Activated T-helper 9 cell treated with anti-CD3 and anti-CD28 coated beads, Interleukin-2, amount 50 U/mL, for 16 hours (primary cell): ENCODE data around the gene BRSK1.
A peak's percentile ranks its signal among the peaks of the same experiment; 100 is the strongest.

Source experiments
- DNase-seq: peaks from one replicate; pipeline ENCODE4 v3.0.0-alpha.2; 2020; ENCODE audit warnings: low read depth

The BRSK1 gene

DNA sequence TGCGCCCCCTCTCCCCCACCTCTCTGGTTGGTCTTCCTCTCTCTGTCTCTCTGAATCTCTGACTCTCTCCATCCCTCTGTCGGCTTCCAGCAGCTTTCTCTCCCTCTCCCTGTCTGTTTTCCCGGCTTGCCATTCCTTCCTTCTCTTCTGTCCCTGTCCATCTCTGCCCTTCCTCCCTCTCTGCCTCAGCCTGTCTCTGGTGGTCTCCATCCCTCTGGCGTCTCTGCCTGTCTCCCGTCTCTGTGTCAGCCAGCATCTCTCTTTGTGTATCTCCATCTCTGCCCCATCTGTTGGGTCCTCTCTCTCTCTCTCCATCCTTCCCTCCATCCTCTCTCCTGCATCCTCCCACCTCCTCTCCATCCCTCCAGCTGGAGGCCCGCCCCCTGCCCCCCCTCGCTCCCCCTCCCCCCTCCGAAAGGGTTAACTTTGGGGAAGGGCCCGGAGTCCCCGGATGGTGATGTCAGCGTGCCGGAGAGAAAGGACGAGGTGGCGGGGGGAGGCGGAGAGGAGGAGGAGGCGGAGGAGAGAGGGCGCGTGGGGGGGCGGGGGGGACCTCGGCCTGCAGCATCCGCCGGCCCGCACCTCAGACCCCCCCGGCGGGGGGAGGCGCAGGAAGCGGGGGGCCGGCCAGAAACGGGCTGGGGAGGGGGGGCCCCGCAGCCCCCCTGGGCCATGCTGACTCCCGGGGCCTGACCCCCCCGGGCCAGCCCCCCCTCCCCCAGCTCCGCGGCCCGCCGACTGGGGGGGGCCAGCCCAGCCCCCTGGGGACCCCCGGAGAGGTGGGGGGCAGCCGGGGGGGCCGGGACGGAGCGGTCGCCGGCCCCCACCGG lies at the start of gene BRSK1:
Gene BRSK1 (plus strand): TSS at position 450 of the 830 bp plus-strand sequence. CDS start 446 bp downstream, outside the sequence.
- peak; percentile 26 for DNase-seq

DNA sequence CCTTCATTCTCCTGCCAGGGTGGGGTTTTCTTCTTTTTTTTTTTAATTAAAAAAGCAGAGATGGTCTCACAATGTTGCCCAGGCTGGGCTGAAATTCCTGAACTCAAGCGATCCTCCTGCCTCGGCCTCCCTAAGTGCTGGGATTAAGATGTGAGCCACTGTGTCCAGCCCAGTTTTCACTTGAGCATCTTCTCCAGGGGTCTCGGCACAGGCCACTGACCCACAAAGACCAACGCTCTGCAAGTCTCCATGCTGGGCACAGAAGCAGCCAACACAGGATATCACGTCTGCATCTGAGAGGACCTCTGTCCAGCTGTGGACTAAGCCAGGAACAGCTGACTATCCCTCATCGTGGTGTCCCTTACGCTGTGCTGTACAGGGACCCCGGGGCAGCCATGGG lies 45.8 kb upstream of the BRSK1 start:
- no peak for DNase-seq

DNA sequence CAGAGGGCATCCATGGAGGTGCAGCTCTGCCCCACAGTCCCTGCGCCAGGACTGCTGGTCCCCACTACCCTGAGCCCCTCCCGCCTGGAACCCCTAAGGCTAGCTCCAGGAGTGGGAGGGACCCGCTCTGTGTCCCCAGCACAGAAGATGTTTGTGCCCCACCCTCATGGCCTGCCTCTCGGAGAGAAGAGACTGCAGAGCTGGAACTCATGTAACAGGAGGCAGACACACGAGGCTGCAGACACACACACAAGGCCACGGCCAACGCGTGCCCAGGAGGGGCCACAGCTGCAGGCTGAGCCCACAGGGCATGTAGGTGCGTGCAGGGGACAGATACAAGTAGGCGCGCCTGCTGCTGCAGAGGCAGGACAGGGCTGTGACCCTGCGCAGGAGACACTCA lies 44.8 kb upstream of the BRSK1 start:
- DNase-seq = no peak

DNA sequence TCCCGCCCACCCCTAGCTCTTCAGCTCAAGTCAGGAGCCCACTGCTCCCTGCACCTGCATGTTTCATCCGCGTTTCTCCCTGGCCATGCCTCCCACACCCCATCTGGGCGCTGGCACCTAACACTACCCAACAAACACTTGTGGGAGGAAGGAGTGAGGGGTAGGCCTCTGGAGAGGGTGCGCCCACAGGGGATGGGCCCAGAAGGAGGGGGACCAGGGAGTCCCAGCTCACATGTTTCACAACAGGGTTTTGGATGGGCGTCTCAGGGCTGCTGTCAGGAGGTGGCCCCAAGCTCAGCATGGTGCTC lies 43.1 kb upstream of the BRSK1 start:
- DNase-seq = no peak

DNA sequence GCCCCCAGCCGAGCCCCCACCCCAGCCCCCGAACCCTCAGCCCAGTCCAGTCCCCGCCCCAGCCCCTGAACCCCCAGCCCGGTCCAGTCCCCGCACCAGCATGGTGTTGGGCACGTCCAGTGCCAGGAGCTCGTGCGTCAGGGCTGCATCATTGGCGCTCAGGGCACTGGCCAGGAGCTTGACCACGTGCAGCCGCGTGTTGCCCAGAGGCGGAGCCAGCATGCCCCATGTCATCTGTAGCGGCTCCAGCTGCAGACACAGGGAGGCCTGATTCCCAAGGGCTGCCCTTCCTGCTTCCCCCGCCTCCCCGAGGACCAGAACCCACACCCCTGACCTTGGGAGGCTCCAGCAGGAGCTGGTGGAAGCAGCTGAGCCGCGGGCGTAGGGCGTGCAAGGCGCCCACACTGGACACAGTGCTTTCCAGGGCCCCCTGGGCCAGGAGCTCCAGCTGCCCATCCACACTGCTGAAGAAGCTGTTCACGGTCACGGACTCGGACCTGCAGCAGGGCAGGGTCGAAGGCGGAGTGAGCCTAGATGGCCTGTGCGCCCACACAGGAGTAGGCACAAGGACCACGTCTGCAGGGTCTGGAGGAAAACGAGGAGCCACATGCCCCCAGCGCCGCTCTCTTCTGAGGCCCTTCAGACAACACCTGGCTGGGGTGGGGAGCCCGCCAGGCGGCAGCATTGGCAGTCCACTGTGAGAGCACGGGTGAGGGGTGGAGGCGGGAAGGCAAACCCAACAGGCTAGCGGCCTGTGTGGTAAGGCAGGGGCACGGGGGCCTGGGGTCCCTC lies 42.5 kb upstream of the BRSK1 start:
- DNase-seq = no peak

DNA sequence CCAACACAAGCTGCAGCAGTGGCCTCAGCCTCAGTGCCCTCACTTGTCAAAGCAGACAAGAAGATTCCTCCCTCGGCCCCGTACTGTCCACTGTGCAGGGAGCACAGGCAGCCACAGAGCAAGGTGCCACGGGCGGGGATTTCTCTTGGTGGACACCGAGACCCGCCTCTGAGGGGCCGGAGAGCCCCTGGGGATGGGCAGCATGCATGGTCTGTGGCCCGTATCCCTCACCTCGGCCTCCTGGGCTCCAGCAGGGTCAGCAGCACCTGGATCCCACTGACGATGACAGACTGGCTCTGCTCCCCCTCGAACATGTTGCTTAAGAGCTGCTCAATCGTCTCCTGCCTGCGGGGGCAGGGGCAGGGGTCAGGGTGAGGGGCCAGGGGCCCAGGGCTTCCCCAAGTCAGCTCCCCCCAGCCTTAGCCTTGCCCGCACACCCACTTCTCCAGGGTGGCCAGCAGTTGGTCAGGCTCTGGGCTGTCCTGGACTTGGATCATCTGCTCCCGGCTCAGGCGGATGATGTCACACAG lies 41.8 kb upstream of the BRSK1 start:
- DNase-seq = no peak

DNA sequence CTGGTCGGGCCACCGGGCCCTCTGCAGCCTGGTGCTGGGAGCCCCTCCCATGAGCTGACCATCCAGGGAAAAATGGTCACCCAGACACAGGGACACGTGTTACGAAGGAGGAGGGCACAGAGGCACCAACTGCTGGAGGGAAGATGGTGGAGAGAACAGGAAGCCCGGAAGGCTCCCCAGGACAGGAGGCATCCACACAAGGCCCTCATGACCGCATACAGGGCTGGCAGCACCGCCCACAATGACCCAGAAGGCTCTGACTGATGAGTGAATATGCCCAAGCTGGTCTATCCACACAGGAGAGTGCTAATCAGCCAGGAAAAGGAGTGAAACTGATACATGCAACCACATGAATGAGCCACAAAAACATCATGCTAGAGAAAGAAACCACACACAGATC lies 41.3 kb upstream of the BRSK1 start:
- DNase-seq = no peak

DNA sequence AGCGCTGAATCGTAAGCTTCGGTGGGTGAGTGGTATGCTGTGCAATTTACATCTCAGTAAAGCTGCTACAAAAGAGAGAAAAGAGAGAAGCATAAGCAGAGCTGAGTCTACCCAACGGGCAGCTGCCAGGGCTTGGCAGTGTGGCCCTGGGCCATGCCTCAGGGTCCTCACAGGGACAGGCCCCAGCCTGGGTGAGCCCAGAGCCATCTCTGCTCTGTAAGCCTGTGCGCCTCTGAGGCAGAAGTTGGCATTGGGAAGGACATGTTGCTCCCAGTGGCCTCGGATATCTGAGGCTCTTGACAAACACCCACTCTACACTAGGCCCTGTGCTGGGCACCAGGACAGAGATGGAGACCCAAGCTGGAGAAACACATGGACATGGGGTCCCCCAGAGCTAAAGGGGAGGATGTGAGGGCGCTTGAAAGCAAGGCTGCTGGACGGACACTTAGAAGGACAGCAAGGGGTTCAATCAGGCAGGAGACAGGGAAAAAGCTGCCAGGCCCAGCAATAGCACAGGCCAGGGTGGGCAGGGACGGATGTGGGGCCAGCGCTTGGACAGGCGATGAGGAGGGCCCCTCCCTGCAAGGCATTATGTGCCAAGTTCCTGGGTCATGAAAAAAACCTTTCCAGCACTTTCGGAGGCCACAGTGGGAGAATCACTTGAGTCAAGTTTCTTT lies 39.7 kb upstream of the BRSK1 start:
- DNase-seq = no peak

DNA sequence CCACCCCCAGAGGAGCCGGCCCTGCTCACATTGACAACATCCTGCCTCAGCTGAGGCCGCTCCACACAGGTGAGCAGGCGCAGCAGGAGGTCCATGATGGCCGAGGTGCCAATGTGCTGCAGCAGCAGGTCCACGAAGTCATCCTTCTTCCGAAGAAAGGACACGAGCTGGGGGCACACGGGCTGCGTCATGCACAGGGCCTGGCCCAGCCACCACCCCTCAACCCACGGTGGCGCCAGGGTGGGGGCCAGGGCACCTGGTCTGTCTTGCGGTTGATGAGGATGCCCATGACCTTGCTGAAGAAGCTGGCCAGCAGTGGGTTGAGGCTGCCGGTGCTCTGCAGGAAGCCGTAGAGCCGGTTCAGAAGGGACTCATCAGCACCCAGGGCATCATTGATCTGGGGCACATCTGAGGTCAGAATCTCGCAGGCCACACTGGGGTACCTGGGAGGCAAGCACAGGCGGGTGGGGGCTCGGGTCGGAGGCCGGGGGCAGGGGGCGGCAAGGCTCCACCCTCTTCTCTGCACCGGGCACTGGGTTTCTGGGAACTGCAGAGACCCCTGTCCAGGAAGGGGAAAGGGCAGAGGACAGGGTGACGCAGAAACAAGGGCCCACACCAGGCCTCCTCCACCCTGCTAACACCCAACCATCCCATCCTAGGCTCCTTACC lies 38.4 kb upstream of the BRSK1 start:
- no peak for DNase-seq

DNA sequence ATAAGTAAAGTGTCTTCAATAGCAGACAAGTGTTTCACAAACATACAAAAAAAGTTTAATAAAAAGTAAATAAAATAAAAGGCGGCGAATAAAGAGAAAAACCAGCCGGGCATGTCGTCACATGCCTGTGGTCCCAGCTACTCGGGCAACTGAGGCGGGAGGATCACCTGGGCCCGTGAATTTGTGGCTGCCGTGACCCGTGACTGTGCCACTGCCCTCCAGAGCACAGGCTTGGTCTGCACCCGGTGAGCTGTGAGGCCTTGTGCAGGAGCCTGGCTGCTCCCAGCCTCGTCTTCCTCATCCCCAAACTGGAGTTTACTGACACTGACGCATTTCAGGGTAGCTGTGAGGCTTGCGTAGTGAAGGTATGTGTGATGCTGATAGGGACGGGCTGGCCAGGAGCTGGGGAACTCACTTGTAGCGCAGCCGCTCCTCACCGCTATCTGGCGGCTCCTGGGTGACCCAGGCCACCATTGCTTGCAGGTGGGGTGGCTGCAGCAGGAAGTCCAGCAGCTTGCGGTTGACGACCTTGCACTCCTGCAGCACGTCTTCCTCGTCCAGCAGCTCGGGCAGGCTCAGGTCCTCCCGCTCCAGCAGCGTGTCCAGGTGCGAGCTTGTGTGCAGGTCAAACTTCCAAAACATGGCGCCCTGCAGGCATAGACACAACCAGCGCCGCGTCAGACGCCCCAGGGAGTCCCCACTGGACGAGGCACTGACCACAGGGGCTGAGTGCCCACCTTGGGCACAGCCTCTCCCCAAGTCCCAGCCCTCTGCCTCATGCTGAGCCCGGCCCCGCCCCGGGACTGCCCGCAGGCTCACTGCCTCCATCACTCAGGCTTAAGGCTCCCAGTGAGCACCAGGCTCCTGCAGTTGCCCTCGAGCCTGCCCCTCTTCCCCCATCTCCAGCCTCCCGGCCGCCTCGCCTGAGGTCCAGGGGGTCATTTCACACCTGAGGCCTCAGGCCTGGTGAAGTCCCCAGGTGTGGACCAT lies 37.0 kb upstream of the BRSK1 start:
- no peak for DNase-seq

DNA sequence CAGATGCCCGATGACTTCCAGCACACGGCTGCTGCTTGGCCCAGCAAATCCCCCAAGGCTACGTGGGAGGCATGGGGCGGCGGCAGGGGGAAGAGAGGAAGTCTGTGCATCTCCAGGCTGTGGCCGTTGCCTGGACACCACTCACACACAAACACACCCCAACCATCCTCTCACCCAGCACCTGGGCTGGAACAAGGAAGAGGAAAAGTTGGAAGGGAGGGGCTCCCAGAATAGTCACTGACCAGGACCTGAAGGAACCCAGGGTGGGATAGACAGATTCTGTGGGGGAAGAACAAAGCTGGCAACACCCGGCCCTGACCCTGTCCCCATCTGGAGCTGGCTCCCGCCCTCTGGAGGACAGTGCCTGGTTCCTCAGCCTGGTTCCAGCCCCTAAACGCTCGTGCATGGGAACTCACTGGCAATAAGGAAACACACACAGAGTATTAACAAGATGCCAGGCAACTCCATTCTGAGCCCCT lies 36.1 kb upstream of the BRSK1 start:
- DNase-seq = no peak

DNA sequence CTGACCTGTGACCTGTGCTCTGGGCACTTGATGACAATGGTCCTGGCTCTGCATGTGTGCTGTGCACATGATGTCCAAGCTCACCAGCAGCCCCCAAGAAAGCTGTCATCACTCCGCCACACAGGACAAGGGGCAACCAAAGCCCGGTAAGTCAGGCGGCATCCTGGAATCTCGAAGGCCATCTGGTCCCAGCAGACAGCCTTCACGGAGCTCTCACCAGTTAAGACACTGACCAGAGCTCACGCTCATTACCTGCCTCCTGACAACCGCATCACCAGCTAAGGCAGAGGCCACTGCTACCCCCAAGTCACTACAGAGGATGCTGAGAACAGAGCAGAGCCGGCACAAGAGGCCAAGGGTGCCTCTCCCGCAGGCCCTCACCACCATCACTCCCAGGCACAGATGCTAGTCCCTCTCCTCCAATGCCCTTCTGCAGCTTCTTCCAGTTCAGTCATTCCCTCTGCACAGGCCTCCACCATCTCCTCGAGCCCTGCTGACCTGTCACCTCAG lies 35.6 kb upstream of the BRSK1 start:
- no peak for DNase-seq

DNA sequence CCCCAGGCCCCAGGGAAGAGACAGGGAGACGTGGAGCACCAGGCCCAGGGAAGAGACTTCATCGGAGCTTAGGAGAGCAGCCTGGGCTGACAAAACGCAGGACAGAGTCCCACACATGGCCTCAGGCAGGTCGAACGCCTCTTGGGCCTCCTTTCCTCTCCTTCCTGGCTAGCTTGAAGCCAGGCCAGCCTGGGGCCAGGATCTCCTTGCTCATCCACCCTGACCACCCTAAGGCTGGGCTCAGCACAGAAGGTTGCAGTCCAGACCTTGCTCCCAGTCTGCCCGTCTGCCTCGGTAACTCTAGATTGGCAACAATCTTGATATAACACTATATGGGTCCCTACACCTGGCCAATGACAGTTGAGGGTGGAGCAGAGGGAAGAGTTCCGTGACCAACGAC lies 35.1 kb upstream of the BRSK1 start:
- no peak for DNase-seq

DNA sequence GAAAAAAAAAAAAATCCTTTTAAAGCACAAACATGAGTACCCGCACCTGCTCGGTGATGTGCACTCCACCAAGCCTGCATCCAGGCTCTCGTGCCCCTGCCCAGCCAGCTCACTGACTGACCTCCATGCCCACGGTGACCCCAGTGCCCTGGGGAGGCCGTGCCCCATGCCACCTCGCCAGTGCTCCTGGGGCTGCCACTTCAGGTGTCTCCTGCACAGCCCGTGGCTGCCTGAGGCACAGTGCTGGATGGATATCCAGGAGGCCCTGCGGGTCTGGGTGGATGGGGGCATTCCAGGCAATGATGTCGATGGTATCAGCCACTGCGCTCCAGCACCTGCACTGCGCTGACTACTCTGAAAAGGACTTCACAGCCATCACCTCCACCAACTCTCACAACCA lies 34.0 kb upstream of the BRSK1 start:
- no peak for DNase-seq

DNA sequence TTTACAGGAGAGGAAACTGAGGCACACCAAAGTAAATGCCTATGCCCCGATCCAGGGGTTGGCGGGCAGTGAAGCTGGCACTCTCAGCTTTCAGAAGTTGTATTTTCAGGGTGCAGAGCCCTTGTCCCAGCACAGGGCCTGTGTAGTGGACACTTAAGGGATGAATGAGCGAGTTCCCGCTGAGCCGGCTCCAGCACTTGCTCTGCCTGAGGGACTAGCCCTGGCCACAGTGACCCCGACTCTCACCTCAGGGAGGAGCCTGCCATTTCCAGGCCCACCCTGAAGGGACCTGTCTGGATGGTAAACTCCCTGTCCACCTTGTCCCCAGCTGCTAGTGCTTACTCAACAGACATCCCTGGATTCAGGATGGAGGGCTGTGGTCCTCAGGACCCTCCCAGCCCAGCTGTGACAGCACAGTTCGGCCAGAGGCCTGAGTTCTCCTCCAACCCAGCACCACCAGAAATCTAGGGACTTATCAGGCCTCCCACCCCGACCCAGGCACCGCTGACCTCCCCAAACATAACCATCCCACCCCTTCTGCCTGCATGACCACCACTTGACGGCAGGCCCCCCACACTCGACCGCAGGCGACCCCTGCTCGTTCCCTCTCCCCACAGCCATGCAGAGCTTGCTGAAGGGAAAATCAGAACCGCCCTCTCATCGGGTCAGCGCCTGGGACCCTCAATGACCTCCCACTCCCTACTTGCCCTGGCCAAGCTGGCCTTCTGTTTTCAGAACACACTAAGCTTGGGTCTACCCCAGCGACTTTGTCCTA lies 33.3 kb upstream of the BRSK1 start:
- DNase-seq = no peak

DNA sequence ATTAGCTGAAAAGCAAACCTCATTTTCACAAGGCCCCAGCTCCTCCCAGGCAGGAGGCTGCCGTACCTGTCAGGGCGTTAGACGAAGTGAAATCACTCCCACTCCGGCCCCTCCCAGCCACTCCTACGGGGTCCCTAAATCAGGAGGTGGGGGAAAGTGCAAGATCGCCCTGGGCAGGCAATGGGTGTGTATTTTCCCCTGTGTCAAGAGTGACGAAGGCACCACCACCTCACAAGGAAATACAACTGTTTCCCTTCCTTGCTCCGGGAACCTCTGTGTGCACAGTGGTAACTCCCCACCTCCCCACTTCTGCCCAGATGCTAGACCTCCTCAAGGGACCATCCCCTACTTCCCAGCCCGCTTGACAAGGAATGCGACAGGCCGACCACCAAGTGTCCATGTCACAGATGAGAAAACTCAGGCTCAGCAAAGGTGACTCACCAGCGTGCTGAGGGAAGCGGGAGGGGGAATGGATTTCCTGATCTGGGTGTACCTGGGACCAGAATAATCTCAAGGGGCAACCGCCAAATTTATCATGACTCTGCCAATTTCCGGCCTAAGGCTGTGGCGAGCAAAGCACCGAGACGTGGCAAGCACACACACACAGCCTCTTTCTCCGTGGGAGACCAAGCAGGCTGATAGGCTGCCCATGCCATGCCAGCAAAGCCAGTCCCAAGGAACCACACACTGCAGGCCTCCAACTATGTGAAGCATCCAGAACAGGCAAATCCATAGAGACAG lies 32.3 kb upstream of the BRSK1 start:
- peak; percentile 32 for DNase-seq

DNA sequence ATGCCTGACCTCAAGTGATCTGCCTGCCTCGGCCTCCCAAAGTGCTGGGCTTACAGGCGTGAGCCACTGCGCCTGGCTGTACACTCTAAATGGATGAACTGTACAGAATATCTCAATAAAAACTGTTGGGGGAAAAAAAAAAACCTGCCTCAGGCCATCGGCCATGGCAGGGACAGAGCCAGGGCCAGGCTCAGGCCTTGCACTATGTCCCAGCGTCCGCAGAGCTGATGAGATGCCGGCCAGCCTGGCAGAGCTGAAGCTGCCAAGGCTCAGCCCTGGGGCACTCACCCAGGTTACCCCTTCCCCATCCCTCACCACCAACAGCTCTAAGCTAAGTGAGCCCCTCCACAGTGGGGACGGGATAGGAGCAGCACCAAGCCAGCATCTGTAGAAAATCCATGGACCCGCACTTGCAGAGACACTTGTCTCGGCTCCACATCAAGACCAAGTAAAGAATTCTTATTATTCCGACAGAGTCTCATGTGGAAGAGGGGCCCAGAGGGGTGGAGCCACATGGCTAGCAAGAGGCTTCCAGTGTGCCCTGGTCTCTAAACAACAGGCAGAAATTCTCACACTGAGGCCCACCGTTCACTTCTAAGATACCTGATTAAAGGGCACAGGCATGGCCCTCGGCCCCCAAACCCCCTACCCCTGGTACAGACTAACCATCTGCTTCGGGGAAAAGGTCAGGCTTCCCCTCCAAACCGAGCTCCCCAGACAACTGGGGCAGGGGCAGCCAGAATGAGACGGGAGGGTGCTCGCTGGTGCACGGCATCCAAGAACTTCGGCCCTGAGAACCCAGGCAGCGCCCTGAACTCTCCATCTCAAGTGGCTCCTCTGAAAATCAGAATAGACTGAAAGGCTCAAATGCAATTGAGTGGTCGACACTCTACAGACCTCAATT lies 30.8 kb upstream of the BRSK1 start:
- DNase-seq = no peak
